Measurements from ENCODE around the gene DYNC1H1. TPM values are rescaled to one million over a fixed set of nuclear protein-coding genes. Genes with fewer than 3 reads are reported as not detected.

DYNC1H1 gene
- total RNA-seq, 1 donor from 2014 or later, result 591 TPM

DNA sequence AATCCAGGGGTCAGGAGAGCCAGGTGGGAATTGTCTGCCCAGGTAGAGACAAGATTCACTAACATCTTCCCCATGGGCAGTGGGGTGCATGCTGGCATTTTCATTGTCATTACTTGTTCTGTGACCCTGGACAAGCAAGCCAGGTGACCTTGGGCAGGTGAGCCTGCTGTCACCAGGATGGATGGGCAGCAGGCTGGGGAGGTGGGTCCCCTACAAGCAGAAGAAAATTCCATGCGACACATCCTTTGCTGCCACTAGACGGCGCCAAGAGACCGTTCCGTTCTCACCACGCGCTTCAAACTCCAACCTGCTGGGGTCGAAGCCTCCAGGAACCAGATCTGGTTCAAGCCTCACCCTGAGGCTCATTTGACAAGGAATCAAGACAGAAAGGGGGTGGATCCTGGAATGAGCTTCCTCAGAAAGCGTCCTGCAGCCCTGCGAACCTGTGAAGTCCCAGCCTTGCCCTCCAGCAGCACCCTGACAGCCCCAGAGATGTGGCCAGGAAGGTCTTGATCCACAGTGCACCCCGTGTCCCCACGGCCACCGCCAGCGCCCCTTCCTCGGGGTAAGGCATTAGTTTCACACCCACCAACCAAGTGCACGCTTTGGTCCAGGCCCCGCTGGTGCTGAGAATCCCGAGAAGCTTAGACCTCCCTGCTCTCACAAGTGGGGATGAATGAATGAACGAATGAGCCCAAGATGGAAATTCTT is 3.2 kb upstream of the DYNC1H1 start:
- H3K36me3 ChIP-seq (ENCODE audit: insufficient read depth, low read length), result no peaks in the 10 kb centered on the region
- FAIRE-seq (no peak), DNase-seq (ENCODE audit: low read depth) (peak; percentile 43)
- H3K9ac ChIP-seq (ENCODE audit: low read length), result no peak overlapping the region
- TF ChIP-seq, protein P1, sequence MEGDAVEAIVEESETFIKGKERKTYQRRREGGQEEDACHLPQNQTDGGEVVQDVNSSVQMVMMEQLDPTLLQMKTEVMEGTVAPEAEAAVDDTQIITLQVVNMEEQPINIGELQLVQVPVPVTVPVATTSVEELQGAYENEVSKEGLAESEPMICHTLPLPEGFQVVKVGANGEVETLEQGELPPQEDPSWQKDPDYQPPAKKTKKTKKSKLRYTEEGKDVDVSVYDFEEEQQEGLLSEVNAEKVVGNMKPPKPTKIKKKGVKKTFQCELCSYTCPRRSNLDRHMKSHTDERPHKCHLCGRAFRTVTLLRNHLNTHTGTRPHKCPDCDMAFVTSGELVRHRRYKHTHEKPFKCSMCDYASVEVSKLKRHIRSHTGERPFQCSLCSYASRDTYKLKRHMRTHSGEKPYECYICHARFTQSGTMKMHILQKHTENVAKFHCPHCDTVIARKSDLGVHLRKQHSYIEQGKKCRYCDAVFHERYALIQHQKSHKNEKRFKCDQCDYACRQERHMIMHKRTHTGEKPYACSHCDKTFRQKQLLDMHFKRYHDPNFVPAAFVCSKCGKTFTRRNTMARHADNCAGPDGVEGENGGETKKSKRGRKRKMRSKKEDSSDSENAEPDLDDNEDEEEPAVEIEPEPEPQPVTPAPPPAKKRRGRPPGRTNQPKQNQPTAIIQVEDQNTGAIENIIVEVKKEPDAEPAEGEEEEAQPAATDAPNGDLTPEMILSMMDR (IDR thresholded peaks at IDR 0.05; ENCODE audit: insufficient read depth, low read depth, low read length), result peak; percentile 94
- no peak for TF ChIP-seq EZH2 (IDR thresholded peaks at IDR 0.05; ENCODE audit: insufficient read depth, low read length)
- peaks cover 18% of the 10 kb centered on the region for H3K79me2 ChIP-seq (ENCODE audit: insufficient read depth, low read length)
- H2AFZ ChIP-seq (ENCODE audit: low read depth, low read length), result peak overlapping the region; percentile 46
- H3K27me3 ChIP-seq (ENCODE audit: insufficient read depth, low read length), result no peaks in the 10 kb centered on the region
- Mint-ChIP-seq H3K4me3 (ENCODE audit: unreplicated experiment) (peak overlapping the region; percentile 22), H3K9me3 (ENCODE audit: unreplicated experiment) (no peaks in the 10 kb centered on the region), H3K4me1 (ENCODE audit: low read depth, unreplicated experiment) (peaks cover 25% of the 10 kb centered on the region), H3K27me3 (ENCODE audit: low read depth, unreplicated experiment) (peaks cover 9% of the 10 kb centered on the region), H3K36me3 (ENCODE audit: low read depth, unreplicated experiment) (no peaks in the 10 kb centered on the region), H3K27ac (ENCODE audit: unreplicated experiment) (peak overlapping the region; percentile 77)
- H3K4me2 ChIP-seq (ENCODE audit: low read length), result no peak overlapping the region
- H4K20me1 ChIP-seq (ENCODE audit: insufficient read depth, low read length), result peaks cover 9% of the 10 kb centered on the region
- no peak overlapping the region for H3K27ac ChIP-seq (ENCODE audit: low read depth, low read length)
- no peaks in the 10 kb centered on the region for H3K9me3 ChIP-seq (ENCODE audit: insufficient read depth, low read depth, low read length)
- no peak overlapping the region for H3K4me3 ChIP-seq (ENCODE audit: insufficient read depth, low read depth, low read length)
- H3K4me1 ChIP-seq (ENCODE audit: insufficient read depth, low read length), result peaks cover 22% of the 10 kb centered on the region

DNA sequence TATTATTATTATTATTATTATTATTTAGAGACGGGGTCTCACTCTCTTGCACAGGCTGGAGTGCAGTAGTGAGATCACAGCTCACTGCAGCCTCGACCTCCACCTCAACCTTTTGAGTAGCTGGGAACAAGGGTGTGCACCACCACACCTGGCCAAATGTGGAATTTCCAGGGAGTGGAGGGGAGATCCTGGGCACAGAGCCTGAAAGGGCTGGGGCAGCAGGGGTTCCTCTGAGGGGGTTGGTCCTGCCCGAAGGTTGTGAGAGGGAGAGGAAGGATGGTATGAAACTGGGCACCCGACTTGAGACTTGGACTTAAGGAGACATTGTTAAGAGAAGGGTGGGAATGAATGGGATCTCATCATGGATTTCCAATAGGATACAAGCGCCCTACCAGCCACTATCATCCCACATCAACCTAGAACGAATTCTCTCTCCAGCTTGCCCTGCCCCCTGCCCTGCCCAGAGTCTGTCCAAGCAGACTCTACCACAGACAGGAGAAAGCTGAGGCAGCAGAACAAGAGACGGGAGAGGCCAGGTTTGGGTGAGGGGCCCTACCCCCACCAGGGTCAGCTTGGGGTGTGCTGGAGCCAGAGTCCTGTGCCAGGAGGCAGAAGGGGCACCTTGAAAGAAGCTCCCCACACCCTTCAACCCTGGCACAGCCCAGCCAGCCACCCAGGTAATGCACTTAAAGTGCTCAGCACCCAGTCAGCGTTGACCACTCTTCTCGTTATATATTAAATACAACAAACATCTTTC is 2.4 kb upstream of the DYNC1H1 start:
- peaks cover 26% of the 10 kb centered on the region for H3K79me2 ChIP-seq (ENCODE audit: insufficient read depth, low read length)
- no peaks in the 10 kb centered on the region for H3K36me3 ChIP-seq (ENCODE audit: insufficient read depth, low read length)
- no peaks in the 10 kb centered on the region for H3K9me3 ChIP-seq (ENCODE audit: insufficient read depth, low read depth, low read length)
- peak overlapping the region; percentile 22 for H3K27ac ChIP-seq (ENCODE audit: low read depth, low read length)
- peaks cover 14% of the 10 kb centered on the region for H4K20me1 ChIP-seq (ENCODE audit: insufficient read depth, low read length)
- no peak overlapping the region for H3K4me3 ChIP-seq (ENCODE audit: insufficient read depth, low read depth, low read length)
- peak overlapping the region; percentile 48 for H2AFZ ChIP-seq (ENCODE audit: low read depth, low read length)
- Mint-ChIP-seq H3K27me3 (ENCODE audit: low read depth, unreplicated experiment) (peaks cover 4% of the 10 kb centered on the region), H3K4me1 (ENCODE audit: low read depth, unreplicated experiment) (peaks cover 25% of the 10 kb centered on the region), H3K4me3 (ENCODE audit: unreplicated experiment) (no peak overlapping the region), H3K9me3 (ENCODE audit: unreplicated experiment) (no peaks in the 10 kb centered on the region), H3K27ac (ENCODE audit: unreplicated experiment) (peak overlapping the region; percentile 66), H3K36me3 (ENCODE audit: low read depth, unreplicated experiment) (no peaks in the 10 kb centered on the region)
- DNase-seq (ENCODE audit: low read depth) (no peak), FAIRE-seq (no peak)
- H3K27me3 ChIP-seq (ENCODE audit: insufficient read depth, low read length), result no peaks in the 10 kb centered on the region
- H3K9ac ChIP-seq (ENCODE audit: low read length), result peak overlapping the region; percentile 24
- TF ChIP-seq, protein P1 (IDR thresholded peaks at IDR 0.05; ENCODE audit: insufficient read depth, low read depth, low read length), result no peak
- TF ChIP-seq EZH2 (IDR thresholded peaks at IDR 0.05; ENCODE audit: insufficient read depth, low read length), result no peak
- H3K4me2 ChIP-seq (ENCODE audit: low read length), result peak overlapping the region; percentile 60
- H3K4me1 ChIP-seq (ENCODE audit: insufficient read depth, low read length), result peaks cover 24% of the 10 kb centered on the region

Data from astrocyte (in vitro differentiated cells and primary cell).